ACHN (cell line): Measurements from ENCODE around the gene UNC79.

Source experiments
- DNase-seq: peaks from one replicate; pipeline ENCODE4 v3.0.0-alpha.2; 2015
- in situ Hi-C: cut with HindIII; loops from 2 replicates; pipeline ENCODE4 v1.10.0; 2017; ENCODE audit warnings: low sequenced_read_pairs, low pct_ligation_motif_present, low pct_unique_long_range_greater_than_20kb

UNC79 gene

GRCh38 chr14:93713726-93714405 lies 283.1 kb downstream of the UNC79 start:
- in situ Hi-C loops, result no loop called here
- no peak for DNase-seq

DNA sequence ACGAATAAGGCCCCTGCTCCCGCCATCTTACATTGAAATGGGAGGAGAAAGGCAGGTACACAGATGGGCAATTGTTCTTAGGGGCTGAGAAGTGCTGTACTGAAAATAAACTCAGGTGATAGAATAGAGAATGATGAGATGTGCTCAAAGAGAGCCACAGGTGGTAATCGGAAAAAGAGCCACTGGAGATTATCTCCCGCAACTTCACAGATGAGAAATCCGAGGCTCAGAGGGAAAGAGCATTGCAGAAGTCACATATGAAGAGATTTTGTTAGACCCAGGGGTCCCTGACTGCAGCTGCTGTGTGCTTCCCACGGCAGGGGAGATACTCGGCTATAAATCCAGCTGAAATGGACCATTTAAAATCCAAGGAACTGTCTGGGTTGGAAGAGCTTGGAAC lies 283.9 kb downstream of the UNC79 start:
- DNase-seq, result no peak
- in situ Hi-C loops, result no loop called here

GRCh38 chr14:93715279-93715927 lies 284.7 kb downstream of the UNC79 start:
- in situ Hi-C loops, result no loop called here

GRCh38 chr14:93716002-93716745 lies 285.4 kb downstream of the UNC79 start:
- no peak for DNase-seq
- in situ Hi-C loops, result no loop called here

More at GRCh38 chr14:93715279-93715927, 284.7 kb downstream of the UNC79 start:
- DNase-seq, result no peak

- no peak for DNase-seq
- in situ Hi-C loops, result no loop called here
Measured at GRCh38 chr14:93716746-93717667, 286.3 kb downstream of the UNC79 start.

DNA sequence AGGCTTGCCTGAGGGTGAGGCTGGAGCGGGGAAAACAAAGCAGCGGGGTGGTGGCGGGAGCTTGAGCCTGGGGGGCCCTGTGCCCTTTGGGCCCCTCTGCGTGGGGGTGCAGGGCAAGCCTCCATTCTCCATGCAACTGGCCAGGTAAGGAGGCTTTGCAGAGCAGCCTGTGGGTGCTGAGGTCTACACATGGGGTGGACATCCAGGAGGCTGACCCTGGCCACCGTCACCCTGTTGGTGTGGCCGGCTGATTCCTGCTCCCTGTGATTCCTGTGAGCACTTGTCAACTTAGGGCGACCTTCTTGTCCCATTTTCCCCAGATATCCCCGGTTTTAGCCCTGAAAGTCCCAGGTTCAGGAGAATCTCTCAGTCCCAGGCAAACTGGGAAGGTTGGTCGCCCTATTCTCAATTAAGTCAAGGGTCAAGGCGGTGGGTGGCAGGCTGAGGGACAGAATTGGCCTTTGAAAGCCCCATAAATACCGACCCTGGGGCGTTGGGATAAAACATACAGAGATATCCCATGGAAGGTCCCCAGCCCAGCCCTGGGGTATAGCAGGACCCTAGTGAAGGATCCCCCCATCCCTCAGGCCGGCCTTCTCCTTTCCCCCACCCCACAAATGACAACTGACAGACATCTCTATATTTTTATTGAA lies 287.1 kb downstream of the UNC79 start:
- in situ Hi-C loops, result no loop called here

GRCh38 chr14:93719256-93719655 lies 288.5 kb downstream of the UNC79 start:
- DNase-seq, result no peak
- in situ Hi-C loops, result no loop called here

More for the DNA sequence above, 287.1 kb downstream of the UNC79 start:
- DNase-seq, result no peak

DNA sequence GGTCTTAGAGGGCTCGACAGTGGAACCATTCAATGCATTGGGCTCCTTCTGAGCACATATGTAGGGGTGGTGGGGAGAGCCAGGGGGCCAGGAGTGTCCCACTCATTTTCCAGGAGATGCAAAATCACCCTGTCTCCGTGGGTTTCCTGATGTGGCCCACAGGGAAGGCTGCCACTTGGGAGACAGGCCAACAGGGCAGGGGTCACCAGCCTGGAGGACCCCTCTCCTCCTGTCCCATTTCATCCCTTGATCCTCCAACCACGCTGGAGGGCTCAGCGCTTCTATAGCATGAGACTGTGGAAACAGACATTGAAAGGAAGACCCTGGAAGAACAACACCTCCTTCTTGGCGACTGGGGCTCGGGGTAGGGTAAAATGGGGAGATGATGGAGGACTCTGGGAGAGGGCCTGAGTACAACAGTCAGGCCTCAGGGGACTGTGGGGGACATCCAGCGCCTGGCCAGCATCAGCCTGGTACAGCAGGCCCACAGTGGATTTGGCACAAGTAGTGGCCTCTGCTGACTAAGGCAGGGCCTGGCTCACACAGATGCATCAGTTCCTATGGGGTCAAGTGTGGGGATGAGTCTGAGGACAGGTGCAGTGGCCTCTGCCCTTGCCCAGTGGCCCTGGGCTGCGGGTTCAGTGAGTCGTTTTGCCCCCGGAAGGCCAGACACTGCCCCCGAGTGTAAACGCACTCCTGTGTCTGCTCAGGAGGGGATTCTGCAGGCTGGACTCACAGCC lies 289.5 kb downstream of the UNC79 start:
- no peak for DNase-seq
- in situ Hi-C loops, result no loop called here

GRCh38 chr14:93720981-93721483 lies 290.3 kb downstream of the UNC79 start:
- in situ Hi-C loops, result no loop called here
- no peak for DNase-seq

DNA sequence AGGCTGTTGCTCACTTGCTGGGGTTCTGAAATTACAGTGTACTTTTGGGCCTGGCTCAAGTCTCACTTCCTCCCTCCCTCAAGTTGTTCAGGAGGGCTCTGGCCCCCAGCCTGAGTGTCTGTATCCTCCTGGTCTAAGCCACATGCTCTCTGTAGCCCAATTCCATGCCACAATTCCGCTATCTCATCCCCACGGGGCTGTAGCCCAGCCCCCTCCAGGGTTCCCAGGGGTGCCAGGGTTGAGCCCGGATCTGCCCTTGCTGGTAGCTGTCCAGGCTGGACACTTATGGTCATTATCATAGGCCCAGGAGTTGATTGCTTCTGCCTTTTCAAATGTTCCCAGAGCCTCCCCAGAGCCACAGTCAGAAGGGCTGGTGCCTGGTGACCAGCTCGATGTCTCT lies 292.3 kb downstream of the UNC79 start:
- no peak for DNase-seq
- in situ Hi-C loops, result no loop called here

GRCh38 chr14:93725002-93725582 lies 294.4 kb downstream of the UNC79 start:
- in situ Hi-C loops, result no loop called here
- no peak for DNase-seq

DNA sequence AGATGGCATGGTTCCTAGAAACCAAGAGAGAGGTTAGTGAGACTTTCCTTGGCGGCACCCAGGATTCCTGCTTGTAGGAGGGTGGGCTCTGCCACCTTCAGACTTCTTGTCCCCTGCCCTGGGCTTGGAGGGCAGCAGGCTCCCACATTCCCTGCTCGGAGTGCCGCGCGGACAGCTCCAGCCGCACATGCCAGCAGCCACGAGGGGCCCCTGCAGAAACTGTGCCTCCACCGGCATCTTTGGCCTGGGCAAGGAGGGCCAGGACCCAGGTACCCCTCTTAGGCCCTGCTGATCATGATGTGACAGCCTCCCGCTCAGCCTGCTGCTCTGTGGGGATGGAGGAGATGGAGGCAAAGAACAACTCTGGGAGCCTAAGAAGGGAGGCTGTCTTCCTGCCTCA lies 295.3 kb downstream of the UNC79 start:
- no peak for DNase-seq
- in situ Hi-C loops, result no loop called here

GRCh38 chr14:93727039-93727740 lies 296.5 kb downstream of the UNC79 start:
- no peak for DNase-seq
- in situ Hi-C loops, result no loop called here

- no peak for DNase-seq
- in situ Hi-C loops, result no loop called here
Measured at GRCh38 chr14:93727917-93728650, 297.3 kb downstream of the UNC79 start.

DNA sequence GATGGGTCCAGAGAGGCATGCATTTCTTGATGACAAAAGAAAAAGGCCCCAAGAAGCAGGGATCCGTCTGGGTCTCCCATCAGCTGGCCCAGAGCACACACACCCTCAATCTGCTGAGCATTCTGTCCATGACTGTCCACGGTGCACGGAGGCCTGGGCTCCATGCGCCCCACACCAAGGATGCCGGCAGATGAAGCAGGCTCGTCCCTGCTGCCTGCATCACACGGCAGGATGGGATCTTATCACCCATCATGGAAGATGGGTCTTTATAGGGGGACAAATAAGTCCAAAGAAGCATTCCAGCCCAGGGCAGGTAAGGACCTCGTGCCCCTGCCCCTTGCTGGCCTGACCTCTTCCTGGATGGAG lies 297.9 kb downstream of the UNC79 start:
- DNase-seq, result no peak
- in situ Hi-C loops, result no loop called here

GRCh38 chr14:93729993-93730392 lies 299.3 kb downstream of the UNC79 start:
- no peak for DNase-seq
- in situ Hi-C loops, result no loop called here
